AG09319 (cell line): ENCODE measurements around the gene C21orf58.
"Not testable (repeated sequence)": the region's sequence is repeated elsewhere in the genome, so short reads cannot be mapped to it uniquely, and the experiment has no call there.

Experiments
- DNase-seq: peaks from one replicate; pipeline ENCODE4 v3.0.0-alpha.2; 2010; ENCODE audit warnings: low read depth; ENCODE audit errors: extremely low read depth
- CTCF ChIP-seq: IDR thresholded peaks from 2 replicates; pipeline ENCODE4 v1.5.1; 2011; ENCODE audit warnings: low read depth, mild to moderate bottlenecking, inconsistent platforms, low read length, moderate library complexity

Gene C21orf58

DNA sequence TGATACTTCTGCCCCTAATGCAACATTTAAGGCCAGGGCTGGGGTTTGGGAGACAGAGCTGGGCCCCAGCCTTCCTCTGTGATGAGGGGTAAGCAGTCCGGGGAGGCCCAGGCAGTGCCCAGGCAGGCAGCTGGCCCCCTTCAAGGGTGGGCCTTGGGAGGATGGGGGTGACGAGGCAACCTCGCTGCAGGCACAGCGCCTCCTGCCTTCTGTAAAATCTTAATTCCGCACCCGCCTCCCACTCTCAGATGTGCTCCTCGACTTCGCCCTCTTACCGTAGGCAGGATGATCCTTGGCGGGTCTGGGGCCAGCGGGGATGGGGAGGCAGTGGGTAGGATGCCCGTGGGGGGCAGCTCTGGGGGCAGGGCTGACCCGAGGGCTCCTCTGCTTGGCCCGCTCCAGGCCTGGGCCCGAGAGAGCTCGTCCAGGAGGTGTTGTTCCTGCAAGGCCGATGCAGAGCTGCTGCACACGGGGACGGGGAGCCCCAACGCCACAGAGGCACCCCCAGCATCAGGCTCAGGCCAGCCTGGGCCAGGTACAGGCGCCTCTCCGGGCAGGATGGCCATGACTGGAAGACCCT lies 9.1 kb downstream of the C21orf58 start:
- no peak for TF ChIP-seq CTCF
- DNase-seq = no peak

DNA sequence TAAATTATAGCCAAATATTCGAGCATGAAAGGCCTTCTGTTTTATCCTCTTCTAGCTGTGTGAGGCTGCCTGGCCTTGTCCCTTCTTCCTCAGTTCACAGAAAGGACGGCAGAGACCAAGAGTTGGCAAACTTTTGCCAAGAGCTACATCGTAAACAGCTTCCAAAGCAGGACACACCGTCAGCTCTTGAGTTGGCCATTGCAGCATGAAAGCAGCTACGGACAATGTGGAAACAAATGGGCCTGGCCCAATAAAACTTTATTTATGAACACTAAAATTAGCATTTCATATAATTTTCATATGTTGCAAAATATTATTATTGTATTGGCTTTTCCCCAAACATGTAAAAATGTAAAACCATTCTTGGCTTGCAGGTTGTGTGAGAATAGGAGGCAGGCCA lies 10.7 kb downstream of the C21orf58 start:
- TF ChIP-seq CTCF = no peak
- DNase-seq = no peak

- no peak for TF ChIP-seq CTCF
- no peak for DNase-seq
Measured at GRCh38 chr21:46311568-46311967, 12.1 kb downstream of the C21orf58 start.

DNA sequence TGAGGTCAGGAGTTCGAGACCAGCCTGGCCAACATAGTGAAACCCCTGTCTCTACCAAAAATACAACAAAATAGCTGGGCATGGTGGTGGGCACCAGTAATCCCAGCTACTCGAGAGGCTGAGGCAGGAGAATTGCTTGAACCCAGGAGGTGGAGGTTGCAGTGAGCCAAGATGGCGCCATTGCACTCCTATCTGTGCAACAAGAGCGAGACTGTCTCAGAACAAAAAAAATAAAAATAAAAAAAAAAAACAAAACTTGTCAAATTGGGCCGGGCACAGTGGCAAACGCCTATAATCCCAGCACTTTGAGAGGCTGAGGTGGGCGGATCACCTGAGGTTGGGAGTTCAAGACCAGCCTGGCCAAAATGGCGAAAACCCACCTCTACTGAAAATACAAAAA lies 13.4 kb downstream of the C21orf58 start:
- not testable (repeated sequence) for DNase-seq

GRCh38 chr21:46308431-46308830 lies 15.2 kb downstream of the C21orf58 start:
- DNase-seq = no peak
- TF ChIP-seq CTCF = no peak

DNA sequence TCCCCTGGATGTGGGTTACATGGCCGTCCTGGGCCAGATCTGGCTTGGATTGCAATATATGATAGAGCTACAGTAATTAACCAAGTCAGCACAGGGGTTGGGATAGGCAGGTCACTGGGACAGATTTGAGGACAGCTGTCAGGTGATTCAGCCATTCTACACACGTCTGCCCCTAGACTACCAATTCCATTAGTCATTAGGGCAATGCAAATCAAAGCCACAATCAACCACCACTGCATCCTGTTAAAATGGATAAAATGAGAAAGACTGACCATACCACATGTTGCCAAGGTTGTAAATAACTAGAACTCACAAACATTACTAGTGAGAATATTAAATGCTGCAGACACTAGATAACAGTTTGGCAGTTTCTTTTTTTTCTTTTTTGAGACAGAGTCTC lies 16.0 kb downstream of the C21orf58 start:
- DNase-seq = no peak
- no peak for TF ChIP-seq CTCF

- TF ChIP-seq CTCF = no peak
- no peak for DNase-seq
Measured at GRCh38 chr21:46304955-46305354, 18.7 kb downstream of the C21orf58 start.

DNA sequence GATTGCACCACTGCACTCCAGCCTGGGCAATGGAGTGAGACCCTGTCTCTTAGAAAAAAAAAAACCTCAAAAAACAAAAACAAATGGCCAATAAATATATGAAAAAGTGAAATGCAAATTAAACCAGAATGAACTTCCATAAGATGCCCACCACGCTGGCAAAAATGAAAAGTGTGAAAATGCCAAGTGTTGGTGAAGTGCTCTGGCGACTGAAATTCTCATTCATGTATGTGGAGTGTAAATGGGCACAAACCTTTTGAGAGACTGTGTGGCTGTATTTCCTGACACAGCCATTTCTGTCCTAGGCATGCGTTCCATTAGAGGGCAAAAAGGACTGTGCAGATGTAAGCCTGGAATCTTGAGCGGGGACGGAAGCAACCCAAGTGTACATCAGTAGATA lies 19.2 kb downstream of the C21orf58 start:
- DNase-seq = no peak
- TF ChIP-seq CTCF = no peak
